ENCODE results near the gene SCYGR1.

- TF ChIP-seq CTCF (IDR thresholded peaks at IDR 0.05) (no peak), POLR2A (IDR thresholded peaks at IDR 0.05) (no peak)
These were observed 14.4 kb downstream of the SCYGR1 start for GRCh38 chr2:227373389-227373788.

Measured in body of pancreas (tissue), 4 donors.